Measurements from ENCODE around the gene POLK. TPM values are rescaled to one million over a fixed set of nuclear protein-coding genes. Genes with fewer than 3 reads are reported as not detected.

Gene POLK
- total RNA-seq, 2 experiments from 2014 or later, result 16.0 to 29.5 TPM

GRCh38 chr5:75632321-75632720 is 120.6 kb downstream of the POLK start:
- CTCF ChIA-PET (ENCODE audit: unreplicated experiment), result no interaction called here
- Histone ChIP-seq H3K4me2 (ENCODE audit: low read length) (no peak overlapping the region), H3K27ac (ENCODE audit: low read depth, low read length, poor library complexity, severe bottlenecking) (no peak overlapping the region), H2AFZ (ENCODE audit: low read length) (no peak overlapping the region), H3K36me3 (ENCODE audit: insufficient read depth, low read length) (no peaks in the 10 kb centered on the region), H3K4me3 (ENCODE audit: low read depth, low read length, poor library complexity, severe bottlenecking) (no peak overlapping the region), H3K4me1 (ENCODE audit: insufficient read depth, low read length, poor library complexity, severe bottlenecking) (no peaks in the 10 kb centered on the region), H3K79me2 (ENCODE audit: insufficient read depth, low read depth, low read length) (no peaks in the 10 kb centered on the region), H3K9me2 (ENCODE audit: insufficient read depth, low read length) (no peaks in the 10 kb centered on the region), H3K9me3 (ENCODE audit: low read length) (no peaks in the 10 kb centered on the region), H4K20me1 (ENCODE audit: insufficient read depth, low read length) (no peaks in the 10 kb centered on the region)
- intact Hi-C loops (cut with micrococcal nuclease; ENCODE audit: unreplicated experiment), result no loop called here
- POLR2A ChIA-PET, result no interaction called here
- no peak for TF ChIP-seq EZH2phosphoT487 (IDR thresholded peaks at IDR 0.05; ENCODE audit: borderline replicate concordance, low read depth, low read length)
- TF ChIP-seq, protein P1, sequence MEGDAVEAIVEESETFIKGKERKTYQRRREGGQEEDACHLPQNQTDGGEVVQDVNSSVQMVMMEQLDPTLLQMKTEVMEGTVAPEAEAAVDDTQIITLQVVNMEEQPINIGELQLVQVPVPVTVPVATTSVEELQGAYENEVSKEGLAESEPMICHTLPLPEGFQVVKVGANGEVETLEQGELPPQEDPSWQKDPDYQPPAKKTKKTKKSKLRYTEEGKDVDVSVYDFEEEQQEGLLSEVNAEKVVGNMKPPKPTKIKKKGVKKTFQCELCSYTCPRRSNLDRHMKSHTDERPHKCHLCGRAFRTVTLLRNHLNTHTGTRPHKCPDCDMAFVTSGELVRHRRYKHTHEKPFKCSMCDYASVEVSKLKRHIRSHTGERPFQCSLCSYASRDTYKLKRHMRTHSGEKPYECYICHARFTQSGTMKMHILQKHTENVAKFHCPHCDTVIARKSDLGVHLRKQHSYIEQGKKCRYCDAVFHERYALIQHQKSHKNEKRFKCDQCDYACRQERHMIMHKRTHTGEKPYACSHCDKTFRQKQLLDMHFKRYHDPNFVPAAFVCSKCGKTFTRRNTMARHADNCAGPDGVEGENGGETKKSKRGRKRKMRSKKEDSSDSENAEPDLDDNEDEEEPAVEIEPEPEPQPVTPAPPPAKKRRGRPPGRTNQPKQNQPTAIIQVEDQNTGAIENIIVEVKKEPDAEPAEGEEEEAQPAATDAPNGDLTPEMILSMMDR (conservative IDR thresholded peaks at IDR 0.05; ENCODE audit: low read length), result no peak
- BruUV-seq (replicated peaks), result no TSS peak
- no peak for DNase-seq (ENCODE audit: low spot score)

- BruUV-seq (replicated peaks), result no TSS peak
- H3K9me2 ChIP-seq (ENCODE audit: insufficient read depth, low read length), result no peaks in the 10 kb centered on the region
- DNase-seq (ENCODE audit: low spot score), result no peak
- no peak overlapping the region for H2AFZ ChIP-seq (ENCODE audit: low read length)
- no peaks in the 10 kb centered on the region for H3K79me2 ChIP-seq (ENCODE audit: insufficient read depth, low read depth, low read length)
- no peak overlapping the region for H3K4me2 ChIP-seq (ENCODE audit: low read length)
- H3K36me3 ChIP-seq (ENCODE audit: insufficient read depth, low read length), result no peaks in the 10 kb centered on the region
- H3K27ac ChIP-seq (ENCODE audit: low read depth, low read length, poor library complexity, severe bottlenecking), result no peak overlapping the region
- ChIA-PET CTCF (ENCODE audit: unreplicated experiment) (no interaction called here), POLR2A (no interaction called here)
- intact Hi-C loops (cut with micrococcal nuclease; ENCODE audit: unreplicated experiment), result no loop called here
- H4K20me1 ChIP-seq (ENCODE audit: insufficient read depth, low read length), result no peaks in the 10 kb centered on the region
- TF ChIP-seq, protein P1 (conservative IDR thresholded peaks at IDR 0.05; ENCODE audit: low read length), result no peak
- no peaks in the 10 kb centered on the region for H3K9me3 ChIP-seq (ENCODE audit: low read length)
- no peak overlapping the region for H3K4me3 ChIP-seq (ENCODE audit: low read depth, low read length, poor library complexity, severe bottlenecking)
- no peaks in the 10 kb centered on the region for H3K4me1 ChIP-seq (ENCODE audit: insufficient read depth, low read length, poor library complexity, severe bottlenecking)
Measured at GRCh38 chr5:75637949-75638348, 126.3 kb downstream of the POLK start.

- no peaks in the 10 kb centered on the region for H3K79me2 ChIP-seq (ENCODE audit: insufficient read depth, low read depth, low read length)
- H2AFZ ChIP-seq (ENCODE audit: low read length), result no peak overlapping the region
- H4K20me1 ChIP-seq (ENCODE audit: insufficient read depth, low read length), result no peaks in the 10 kb centered on the region
- no peaks in the 10 kb centered on the region for H3K4me1 ChIP-seq (ENCODE audit: insufficient read depth, low read length, poor library complexity, severe bottlenecking)
- POLR2A ChIA-PET, result interaction anchor here (0.8 kb wide), 2 partner anchors 9 to 1233 kb away, joined by 3 to 6 read pairs; no protein-coding TSS in a partner anchor
- DNase-seq (ENCODE audit: low spot score), result no peak
- H3K9me3 ChIP-seq (ENCODE audit: low read length), result no peaks in the 10 kb centered on the region
- CTCF ChIA-PET (ENCODE audit: unreplicated experiment), result no interaction called here
- BruUV-seq (replicated peaks), result no TSS peak
- no peak for TF ChIP-seq EZH2phosphoT487 (IDR thresholded peaks at IDR 0.05; ENCODE audit: borderline replicate concordance, low read depth, low read length)
- TF ChIP-seq, protein P1 (conservative IDR thresholded peaks at IDR 0.05; ENCODE audit: low read length), result no peak
- H3K4me3 ChIP-seq (ENCODE audit: low read depth, low read length, poor library complexity, severe bottlenecking), result no peak overlapping the region
- no peak overlapping the region for H3K4me2 ChIP-seq (ENCODE audit: low read length)
- H3K9me2 ChIP-seq (ENCODE audit: insufficient read depth, low read length), result no peaks in the 10 kb centered on the region
- no peak overlapping the region for H3K27ac ChIP-seq (ENCODE audit: low read depth, low read length, poor library complexity, severe bottlenecking)
- H3K36me3 ChIP-seq (ENCODE audit: insufficient read depth, low read length), result no peaks in the 10 kb centered on the region
- intact Hi-C loops (cut with micrococcal nuclease; ENCODE audit: unreplicated experiment), result no loop called here
Measured at GRCh38 chr5:75639535-75640311, 128.0 kb downstream of the POLK start.
